IPS-18c (cell line): ENCODE results near the gene MTA1.
A peak's percentile ranks its signal among the peaks of the same experiment; 100 is the strongest.

ENCODE experiments used
- H3K4me3 ChIP-seq: 2 replicates; pipeline ENCODE4 v1.7.0; 2013; ENCODE audit warnings: low read depth, mild to moderate bottlenecking, low read length, moderate library complexity; ENCODE audit not compliant: insufficient read depth
- H3K9me3 ChIP-seq: one replicate; pipeline ENCODE4 v1.6.1; 2013; ENCODE audit warnings: mild to moderate bottlenecking, low read length, moderate library complexity; ENCODE audit not compliant: control insufficient read depth, insufficient read depth

The MTA1 gene

DNA sequence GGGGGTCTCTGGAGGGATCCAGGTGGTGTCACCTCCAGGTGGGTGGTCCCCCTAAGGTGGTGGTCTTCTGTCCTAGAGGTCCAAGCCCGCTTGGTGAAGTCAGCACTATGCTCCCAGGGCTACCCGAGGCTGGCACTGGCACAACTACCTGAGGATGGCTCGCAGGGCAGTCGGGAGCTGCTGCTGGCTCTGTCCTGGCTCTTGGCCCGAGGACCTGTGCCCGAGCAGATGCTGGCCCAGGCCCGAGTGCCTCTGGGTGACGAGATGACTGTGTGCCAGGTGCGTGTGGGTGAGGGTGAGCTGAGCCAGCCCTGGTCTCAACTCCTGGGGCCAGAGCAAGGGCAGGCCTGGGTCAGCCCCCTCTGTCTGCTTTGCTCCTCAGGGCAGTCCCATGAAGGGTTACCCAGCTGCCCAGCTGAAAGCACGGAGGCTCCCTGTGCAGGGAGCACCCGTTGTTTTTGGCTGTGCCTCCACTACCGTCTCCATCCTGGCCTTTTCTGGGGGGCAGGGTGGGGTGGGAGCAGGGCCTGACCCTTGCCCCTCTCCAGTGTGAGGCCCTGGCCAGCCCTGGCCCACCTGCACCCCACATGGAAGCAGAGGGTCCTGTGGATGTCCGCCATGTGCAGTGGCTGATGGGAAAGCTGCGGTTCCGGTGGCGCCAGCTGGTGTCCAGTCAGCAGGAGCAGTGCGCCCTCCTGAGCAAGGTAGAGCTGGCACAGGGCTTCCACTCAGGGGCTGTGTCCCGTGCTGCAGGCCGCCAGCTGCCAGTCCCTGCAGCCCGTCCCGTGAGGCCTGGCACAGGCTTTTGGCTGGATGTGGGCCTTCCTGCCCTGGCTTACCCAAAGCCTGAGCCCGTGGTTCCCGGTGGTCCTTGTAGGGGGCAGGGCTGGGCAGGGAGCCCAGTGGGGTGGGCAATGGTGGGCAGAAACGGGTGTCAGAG lies 72.7 kb downstream of the MTA1 start:
- H3K4me3 ChIP-seq, result peak overlapping the region; percentile 21
- no peaks in the 10 kb centered on the region for H3K9me3 ChIP-seq

DNA sequence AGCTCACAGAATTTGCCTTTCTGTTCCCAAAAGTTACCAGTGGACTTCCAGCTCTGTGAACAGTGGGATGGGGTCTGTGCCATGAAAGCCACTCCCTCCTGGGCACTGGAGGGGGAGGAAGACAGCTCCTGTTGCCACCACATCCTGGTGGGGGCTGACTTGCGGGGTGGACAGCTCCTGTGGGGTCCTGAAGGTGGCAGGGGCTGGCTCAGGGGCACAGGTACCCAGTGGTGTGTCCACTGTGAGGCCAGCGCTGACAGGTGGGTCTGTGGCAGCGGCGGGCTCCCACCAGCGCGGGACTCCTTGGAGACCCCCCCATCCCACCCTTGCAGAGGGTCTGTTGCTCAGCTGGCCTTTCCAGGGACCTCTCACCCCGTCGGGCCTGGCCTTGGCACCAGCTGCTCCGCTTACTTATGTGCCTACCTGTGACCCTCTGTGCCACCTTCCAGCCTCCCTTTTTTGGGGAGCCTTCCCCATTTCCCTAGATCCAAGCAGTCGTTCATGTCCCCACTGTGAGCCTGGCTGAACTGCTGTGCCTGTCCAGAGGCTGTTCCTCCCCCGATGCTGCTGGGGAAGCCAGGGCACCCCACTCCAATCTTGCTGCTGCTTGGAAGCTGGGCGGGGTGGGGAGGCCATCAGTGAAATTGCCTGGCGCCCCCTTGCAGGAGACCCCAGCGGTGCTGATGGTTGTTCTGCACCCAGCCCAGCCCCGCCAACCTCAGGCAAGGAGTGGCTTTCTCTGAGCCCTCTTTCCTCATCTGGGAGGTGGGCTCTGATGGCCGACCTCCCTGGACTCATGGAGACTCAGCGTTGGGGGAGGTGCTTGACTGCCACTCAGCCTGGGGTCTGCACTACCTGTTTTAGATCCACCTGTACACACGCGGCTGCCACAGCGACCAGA lies 73.6 kb downstream of the MTA1 start:
- no peak overlapping the region for H3K4me3 ChIP-seq

DNA sequence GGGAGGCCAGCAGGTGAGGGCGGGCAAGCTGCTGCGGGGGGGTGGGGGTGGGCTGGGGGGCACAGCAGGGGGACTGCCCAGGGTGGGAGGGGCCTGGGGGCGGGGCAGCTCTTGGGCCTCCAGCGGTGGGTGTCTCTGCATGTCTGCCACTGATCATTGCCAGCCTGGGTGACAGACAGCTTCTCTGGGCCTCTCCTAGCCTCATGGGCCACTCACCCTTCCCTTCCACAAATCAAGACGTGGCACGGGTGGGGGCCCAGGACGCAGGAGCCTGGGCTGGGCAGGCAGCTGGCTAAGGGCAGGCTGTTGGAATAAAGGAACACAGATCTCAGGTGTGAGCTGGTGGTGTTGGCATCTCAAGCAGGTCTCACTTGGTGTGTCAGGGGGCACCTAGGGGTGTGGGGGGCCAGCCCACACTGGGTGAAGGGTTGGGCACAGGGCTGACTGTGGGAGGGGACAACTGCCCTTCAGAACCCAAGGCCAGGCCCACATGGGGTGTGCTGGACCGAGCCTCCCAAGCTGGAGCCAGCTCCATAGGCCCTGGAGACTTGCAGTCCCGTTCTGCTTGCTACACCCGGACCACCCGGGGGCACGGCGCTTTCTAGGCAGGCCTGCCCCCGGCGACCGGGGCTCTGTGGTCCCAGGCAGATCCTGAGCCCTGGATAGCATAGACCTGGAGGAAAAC lies 74.4 kb downstream of the MTA1 start:
- H3K4me3 ChIP-seq, result no peak overlapping the region

More for the DNA sequence above, 73.6 kb downstream of the MTA1 start:
- no peaks in the 10 kb centered on the region for H3K9me3 ChIP-seq

DNA sequence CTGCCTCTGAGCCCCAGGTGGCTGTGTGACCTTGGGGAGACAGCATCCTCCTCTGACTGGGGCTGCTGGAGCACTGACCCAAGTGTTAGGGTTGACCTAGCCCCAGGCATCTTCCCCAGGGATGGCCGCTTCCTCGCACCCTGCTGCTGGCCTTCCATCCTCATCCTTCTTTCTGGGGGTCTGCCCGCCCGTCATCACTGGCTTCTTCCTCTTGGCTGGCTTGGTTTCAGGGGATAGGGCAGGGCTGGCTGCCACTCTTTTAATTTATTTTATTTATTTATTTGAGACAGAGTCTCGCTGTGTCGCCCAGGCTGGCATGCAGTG lies 74.9 kb downstream of the MTA1 start:
- no peak overlapping the region for H3K4me3 ChIP-seq
- no peaks in the 10 kb centered on the region for H3K9me3 ChIP-seq

More for the DNA sequence above, 74.4 kb downstream of the MTA1 start:
- no peaks in the 10 kb centered on the region for H3K9me3 ChIP-seq

GRCh38 chr14:105495101-105495989 lies 75.7 kb downstream of the MTA1 start:
- H3K9me3 ChIP-seq, result no peaks in the 10 kb centered on the region
- no peak overlapping the region for H3K4me3 ChIP-seq

DNA sequence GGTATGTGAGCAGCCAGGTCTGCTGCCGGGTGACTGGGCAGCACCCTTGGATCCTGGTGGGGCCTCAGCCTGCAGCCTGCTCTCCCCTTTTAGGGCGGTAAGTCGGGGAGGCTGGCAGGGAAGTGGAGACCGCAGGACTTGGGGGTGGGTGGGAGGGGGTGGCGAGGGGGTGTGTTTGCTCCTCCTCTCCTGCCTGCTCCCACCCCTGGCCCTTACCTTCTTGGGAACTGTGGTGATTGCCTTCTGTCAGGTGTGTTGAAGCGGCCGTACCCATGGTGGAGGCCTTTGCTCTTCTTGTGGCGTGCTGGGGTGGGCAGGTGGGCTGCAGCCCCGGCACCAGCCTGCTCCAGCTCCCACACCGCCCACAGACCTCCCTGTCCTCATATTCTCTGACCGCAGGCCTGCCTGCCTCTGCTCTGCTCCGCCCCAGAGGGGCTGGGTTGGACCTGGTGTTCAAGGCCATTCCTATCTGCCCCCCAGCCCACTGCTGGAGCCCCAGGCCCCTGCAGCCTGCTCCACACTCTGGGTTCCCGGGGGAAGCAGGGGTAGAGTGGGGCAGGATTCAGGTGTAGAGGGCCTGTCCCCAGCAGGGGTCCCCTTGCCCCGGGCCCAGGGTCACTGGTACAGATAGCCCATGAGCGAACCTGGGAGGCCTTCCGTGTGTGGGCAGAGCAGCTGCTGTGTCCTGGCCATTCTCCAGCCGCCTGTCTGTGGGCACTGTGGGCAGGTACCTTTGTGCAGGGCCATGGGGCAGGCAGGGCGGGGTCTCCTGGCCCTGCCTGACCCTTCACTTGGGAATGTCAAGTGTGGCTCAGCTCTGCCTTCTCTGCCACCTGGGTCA lies 76.6 kb downstream of the MTA1 start:
- H3K9me3 ChIP-seq, result no peaks in the 10 kb centered on the region

DNA sequence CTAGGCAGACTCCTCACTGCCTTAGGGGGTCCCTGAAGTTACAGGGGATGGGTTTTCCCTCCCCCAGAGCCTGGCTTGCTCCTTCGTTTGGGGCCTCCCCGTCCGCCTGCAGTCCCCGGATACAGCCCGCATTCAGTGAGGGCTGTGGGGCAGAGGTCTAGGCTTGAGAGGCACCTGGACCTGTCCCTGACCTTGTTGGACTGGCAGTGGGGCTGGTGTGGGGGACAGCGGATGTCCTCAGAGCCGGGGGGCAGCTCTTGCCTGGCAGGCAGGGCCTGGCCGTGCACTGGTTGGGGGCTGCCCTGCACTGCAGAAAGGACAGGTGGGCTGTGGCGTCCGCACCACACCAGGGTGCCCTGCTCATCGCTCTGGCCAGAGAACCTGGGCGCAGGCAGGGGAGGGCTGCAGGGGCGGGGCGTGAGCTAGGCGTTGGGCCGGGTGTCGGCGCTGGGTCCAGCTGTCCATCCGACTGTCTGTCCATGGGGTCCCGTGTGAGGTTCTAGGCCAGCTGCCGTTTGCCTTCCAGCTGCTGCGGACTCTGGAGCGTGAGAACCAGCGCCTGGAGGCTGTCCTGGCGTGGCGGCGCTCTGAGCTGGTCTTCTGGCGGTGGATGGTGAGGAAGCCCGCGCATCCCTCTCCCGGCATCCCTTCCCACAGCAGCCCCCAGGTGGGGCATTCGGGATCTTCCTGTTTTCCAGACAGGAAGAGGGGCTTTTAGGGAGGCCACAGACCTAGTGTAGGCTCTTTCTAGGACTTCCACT lies 77.4 kb downstream of the MTA1 start:
- no peak overlapping the region for H3K4me3 ChIP-seq
- no peaks in the 10 kb centered on the region for H3K9me3 ChIP-seq

More for the DNA sequence above, 76.6 kb downstream of the MTA1 start:
- H3K4me3 ChIP-seq, result no peak overlapping the region

- no peak overlapping the region for H3K4me3 ChIP-seq
Measured at GRCh38 chr14:105497671-105498429, 78.2 kb downstream of the MTA1 start.

DNA sequence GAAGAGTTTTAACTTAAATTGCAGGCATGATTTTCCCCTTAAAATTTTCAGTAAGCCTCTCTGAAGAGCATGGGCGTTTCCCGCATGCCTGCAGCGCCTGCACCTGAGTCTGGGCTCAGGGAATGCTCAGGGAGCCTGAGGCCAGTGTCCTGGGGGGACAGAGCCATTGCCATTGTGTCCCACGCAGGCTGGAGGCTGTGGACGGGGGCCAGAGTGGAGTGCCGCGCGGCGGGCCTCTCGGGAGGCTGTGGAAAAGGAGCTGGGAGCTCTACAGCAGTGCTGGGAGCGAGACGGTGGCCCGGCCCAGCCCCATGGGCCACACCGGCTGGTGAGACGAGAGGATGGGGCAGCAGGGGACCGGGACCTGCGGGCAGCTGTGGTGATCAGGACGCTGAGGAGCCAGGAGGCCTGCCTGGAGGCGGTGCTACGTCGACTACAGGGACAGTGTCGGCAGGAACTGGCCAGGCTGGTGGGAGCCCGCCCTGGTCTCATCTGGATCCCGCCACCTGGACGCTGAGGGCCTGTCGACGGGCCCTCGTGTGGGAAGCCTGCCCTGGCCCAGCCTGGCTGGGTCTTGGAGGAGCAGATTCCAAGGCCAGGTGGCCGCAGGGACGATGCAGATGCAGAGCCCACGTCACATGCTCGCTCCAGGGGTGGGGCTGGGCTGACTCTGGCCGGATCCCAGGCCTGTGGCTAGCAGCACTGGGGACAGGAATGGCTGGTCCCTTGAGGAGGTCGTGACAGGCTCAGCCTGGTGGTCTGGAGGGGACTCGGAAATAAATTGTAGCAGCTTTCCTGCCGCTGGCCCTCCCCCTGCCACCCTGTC lies 79.0 kb downstream of the MTA1 start:
- Histone ChIP-seq H3K4me3 (no peak overlapping the region), H3K9me3 (no peaks in the 10 kb centered on the region)

More at GRCh38 chr14:105497671-105498429, 78.2 kb downstream of the MTA1 start:
- no peaks in the 10 kb centered on the region for H3K9me3 ChIP-seq

DNA sequence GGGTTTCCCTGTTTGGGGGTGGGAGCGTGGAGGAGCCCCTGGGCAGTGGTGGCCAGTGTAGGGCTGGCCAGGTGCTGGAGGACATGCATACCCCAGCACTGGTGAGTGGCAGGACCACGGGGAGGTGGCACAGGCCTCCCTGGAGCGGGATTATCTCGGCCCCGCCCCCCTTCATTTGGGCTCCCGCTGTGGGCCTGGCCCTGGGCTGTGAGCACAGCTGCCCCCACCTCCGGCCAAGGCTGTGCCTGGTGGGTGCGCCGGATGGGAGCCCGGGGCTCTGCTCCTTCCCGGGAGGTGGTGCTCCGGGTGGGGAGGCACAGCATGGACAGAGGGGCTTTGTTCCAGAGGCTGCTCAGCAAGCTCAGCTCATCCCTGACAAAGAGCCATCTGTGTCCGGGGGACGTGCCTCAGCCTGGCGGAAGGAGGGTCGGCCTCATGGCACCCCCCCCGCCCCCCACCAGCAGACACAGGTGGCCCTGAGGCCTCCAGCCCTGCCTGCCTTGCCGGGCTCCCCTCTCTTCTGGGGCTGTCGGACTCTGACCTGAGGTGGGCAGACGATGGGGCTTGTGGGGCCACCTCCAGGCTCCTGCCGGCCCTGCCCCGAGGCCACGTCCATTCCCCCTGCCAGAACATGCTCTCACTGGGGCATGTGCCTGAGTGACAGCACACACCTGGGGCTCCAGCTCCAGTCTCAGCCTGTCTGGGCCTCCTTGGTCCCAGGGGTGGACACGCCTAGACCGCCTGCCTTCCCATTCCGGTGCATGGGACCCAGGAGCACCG lies 79.8 kb downstream of the MTA1 start:
- Histone ChIP-seq H3K9me3 (no peaks in the 10 kb centered on the region), H3K4me3 (no peak overlapping the region)

GRCh38 chr14:105500036-105500725 lies 80.6 kb downstream of the MTA1 start:
- Histone ChIP-seq H3K4me3 (no peak overlapping the region), H3K9me3 (no peaks in the 10 kb centered on the region)

DNA sequence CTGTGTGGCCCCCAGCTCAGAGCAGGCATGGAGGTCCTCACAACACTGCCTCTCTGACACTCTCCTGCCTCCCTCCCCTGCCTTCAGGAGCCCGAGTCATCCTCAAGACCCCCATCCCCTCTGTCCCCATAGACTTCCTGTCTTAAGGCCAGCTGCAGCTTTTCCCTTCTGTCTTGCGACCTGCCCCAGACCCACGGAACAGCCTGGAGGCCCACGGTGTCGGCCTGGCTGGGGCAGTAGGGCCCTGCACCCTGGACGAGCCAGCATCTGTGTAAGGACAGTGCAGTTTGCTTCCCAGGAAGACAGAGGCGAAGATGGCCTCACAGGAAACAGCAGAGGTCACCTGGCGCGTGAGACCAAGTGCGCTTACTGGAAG lies 81.1 kb downstream of the MTA1 start:
- H3K4me3 ChIP-seq, result no peak overlapping the region
- H3K9me3 ChIP-seq, result no peaks in the 10 kb centered on the region
